Retina (tissue), 1 donor: Measurements from ENCODE around the gene CYP4V2.

Source experiments
- DNase-seq: peaks from one replicate; pipeline ENCODE4 v3.0.0-alpha.2; 2016

Gene CYP4V2

DNA sequence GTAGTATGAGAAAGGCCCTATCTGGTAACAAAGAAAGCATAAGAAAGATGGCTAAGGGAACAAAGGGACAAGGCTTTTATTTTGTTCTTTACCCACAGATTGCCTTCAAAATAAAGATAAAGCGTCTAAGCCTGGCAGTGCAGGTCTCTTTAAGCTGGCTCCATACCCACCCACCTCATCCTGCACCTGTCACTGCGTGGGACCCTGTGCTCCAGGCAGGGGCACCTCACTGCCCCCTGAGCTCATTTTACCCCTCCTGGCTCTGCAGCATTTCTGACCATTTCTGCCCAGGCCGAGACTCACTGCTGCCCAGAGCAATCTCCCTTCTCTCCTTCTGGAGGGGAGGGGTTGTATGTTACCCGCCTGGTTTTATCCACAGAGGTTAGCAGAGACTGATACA is 1.7 kb upstream of the CYP4V2 start:
- peak; percentile 31 for DNase-seq

DNA sequence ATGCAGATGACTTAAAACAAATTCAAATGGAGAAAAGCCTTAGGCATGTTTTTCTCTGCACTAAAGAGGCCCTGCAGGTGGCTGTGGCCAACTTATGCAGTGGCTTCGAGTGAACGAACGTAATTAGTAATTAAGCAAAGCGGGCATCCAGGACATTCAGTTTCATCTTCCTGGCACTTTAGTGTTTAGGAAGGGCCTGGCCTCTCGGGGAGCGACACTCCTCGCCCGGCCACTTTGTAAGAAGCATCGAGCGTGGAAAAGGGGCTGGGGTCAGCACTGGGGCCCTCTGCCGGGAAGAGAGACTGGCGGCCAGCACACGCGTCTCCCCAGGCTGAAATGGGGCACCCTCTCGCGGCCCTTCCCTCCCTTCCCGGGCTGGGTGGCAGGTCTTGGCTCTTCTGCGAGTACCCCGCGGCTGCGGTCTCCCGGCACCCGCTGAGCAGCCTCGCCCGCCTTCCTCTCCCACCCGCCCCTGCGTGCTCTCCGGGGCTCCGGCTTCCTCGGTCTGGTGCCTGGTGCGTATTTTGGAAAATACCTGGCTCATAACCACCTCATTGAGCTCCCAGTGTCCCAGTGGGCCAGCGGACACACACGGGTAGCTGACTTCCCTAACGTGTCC is 677 bp upstream of the CYP4V2 start:
- DNase-seq, result no peak

DNA sequence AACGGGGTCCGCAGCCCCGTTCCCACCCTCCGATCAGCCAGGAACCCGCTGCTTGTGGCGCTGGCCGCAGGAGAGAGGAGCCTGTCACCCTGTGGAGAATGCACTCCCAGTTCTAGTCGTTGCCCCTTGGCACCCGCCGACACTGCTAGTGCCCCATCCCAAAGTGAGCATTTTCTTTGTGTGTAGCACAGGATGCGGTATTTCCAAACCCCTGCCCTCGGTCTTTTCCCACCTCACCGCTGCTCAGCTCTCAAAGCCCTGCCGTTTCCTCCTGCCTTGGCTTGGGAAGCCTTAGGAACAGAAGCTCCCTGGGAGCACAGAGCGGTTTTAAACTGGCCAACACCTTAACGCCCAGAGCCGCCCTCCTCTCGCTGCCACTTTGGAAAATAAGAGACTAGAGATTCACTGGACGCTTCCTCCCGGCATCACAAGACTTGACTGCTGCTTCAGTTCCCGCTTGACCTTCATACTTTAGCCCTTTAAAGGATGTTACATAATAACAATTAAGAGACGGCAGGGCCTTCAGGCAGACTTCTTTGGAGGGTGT is 772 bp downstream of the CYP4V2 start:
- DNase-seq, result peak; percentile 89

DNA sequence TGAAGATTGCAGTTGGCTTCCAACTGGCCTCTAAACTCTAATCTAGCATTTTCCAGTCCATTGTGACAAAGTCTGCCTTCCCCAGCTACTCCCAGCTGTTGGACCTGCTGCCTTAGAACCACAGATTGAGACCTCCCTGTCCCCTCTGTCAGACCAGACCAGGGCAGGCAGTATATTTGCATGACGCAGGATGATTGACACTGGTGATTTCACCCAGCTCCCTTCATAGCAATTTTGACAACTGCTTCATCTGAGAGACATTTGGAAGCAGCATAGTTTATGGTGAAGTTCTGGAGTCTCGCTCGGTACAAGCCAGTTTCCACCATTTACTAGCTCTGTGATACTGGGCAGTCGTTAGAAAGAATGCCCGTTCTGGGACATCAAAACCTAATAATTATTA is 2.5 kb downstream of the CYP4V2 start:
- no peak for DNase-seq

DNA sequence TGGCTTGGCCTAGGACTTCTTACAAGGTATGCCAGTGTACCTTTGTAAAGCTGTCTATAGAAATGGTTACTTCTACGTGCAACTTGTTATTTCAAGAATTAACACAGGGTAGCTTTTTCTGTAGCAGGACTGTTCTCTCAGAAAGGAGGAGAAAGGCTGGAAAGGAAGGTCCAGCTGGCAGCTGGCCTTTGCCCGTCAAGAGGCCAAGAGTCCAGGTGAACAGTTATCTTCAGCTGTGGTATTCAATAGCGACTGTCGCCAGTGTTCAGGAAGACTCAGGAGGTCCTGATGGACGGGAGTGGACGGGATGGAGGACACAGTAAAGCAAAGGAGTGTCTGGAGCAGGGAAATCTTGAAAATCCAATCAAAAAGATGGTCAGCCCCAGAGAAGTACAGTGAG is 4.7 kb downstream of the CYP4V2 start:
- DNase-seq, result no peak

DNA sequence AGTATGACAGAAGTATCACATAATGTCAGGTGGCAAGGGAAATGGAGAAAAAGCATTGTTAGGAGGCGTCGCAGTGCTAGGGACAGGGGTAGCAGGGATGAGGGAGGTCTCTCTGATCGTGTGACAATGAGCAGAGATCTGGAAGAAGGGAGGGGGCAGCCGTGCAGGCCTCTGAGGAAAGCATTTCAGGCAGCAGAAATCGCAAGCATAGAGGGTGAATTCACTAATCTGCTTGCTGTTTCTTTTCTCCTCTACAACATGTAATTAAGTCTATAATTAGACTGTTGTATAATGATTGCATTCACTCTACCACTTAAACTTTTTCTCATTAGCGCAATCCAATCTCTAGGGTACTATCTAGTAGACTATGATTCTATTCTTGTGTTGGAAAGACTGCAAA is 9.1 kb downstream of the CYP4V2 start:
- peak; percentile 40 for DNase-seq

DNA sequence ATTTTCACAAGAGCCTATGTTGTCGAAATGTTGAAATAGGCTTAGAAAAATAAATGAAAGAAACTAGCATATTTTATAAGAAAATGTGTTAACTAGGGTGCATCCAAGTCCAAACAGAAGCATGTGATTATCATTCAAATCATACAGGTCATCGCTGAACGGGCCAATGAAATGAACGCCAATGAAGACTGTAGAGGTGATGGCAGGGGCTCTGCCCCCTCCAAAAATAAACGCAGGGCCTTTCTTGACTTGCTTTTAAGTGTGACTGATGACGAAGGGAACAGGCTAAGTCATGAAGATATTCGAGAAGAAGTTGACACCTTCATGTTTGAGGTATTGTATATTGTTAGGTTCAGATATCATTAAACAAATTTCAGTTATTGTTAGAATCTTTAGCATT is 9.6 kb downstream of the CYP4V2 start:
- no peak for DNase-seq

DNA sequence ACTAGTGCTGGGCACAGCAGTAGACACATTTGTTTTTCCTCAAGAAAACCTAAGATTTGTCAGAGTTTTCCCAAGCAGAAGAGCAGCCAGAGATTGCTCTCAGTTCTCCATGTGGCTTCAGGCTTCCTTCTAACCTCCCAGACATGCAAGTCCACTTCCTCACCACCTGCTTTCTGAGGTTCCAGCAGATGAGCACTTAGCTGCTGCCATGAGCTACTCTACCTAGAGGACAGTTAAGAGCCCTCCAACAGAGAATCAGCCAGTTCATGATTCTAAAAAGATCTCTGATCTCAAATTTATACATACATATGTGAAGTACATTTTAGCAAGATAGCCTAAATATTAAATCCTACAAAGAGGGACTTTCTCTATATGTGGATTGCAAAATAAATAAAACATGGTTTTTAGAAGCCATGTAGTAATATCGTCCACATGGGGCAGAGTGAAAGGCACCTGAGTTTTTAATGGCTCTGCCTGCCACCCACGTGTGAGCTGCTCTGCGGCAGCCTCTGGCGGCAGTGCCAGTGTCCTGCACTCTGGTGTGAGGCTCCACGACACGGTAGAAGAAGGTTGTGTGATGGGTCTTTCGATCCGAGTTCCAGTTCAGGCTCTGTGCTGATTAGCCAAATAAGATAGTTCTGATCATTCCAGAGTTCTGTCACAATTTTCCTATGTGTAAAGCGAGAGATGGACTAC is 10.3 kb downstream of the CYP4V2 start:
- DNase-seq, result peak; percentile 14

DNA sequence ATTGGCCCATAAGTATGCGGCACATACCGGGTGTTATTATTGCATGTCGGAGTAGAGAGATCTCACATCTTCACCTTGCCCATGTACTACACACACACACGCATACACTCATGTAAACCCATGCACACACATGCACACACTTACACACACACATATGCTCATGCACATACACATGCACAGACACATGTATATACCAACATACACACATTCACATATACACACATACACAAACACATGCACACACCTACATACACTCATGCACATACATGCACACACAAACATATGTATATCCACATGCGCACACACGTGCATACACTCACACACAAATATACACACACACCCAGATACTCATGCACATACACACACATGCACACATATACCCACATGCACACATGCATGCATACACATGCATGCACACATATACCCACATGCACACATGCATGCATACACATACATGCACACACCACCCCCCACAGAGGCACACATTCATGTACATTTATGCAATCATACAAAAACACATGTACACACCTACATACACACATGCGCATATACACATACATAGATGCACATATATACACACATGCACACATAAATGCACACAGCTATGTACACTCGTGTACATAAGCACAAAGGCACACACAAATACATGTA is 11.2 kb downstream of the CYP4V2 start:
- no peak for DNase-seq

DNA sequence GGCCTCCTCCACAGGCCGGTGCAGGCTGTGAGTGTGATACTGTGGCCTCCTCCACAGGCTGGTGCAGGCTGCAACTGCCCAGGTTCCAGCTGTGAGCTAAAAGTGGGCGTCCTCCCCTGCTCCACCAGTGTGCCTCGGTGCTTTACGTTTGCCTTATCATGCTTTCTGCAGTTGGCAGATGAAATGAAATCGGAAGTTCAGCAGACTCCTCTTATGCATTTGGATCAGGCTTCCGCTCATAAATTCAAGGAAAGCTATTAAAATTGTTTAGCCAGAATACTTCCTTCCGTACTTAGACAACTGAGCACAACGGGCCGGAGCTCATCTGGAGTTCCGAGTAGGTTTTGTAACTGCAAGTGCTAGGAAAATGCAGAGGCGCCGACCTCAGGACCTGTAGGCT is 12.0 kb downstream of the CYP4V2 start:
- DNase-seq, result no peak

DNA sequence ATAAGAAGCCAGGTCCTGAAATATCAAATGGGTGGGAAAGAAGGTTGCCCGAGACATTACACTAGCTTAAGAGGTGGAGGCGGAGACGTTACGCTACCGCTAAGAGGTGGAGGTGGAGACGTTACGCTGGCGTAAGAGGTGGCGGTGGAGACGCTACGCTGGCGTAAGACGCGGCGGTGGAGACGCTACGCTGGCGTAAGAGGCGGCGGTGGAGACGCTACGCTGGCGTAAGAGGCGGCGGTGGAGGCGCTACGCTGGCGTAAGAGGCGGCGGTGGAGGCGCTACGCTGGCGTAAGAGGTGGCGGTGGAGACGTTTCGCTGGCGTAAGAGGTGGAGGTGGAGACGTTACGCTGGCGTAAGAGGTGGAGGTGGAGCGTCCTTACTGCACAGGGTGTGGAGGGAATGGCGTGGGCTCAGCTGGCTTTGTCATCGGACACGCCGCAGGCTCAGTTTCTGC is 12.8 kb downstream of the CYP4V2 start:
- peak; percentile 25 for DNase-seq

DNA sequence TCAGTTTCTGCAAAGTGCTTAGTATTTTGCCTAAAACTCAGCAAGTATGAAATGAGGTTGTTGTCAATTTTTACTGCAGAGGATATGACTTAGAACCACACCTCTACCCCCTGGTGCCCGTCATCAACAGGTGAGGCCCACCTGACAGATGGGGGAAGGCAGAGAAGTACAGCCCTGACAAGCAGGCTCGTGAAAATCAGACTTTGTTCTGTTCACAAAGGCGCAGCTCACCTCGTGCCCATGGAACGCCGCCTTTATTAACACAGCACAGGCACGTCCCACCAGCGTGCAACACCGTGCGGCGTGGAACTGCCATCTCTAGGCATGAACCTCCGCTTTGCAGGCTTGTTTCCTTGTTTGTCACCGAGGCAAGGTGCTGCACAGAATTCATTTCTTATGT is 13.3 kb downstream of the CYP4V2 start:
- DNase-seq, result no peak

DNA sequence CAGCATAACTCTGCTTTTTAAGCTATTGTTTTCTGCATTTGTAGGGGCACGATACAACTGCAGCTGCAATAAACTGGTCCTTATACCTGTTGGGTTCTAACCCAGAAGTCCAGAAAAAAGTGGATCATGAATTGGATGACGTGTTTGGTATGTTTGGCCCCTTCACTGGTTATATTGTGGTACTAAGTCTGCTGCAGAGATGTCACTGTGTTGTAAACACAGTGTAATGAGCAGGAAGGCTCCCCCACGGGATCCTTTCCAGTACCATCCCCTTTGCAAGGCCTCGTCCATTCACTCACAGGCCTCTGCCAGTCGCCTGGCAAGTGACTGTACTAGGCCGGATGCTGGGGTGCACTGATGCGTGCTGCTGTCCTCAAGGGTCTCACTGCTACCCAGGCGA is 13.8 kb downstream of the CYP4V2 start:
- DNase-seq, result peak; percentile 20

DNA sequence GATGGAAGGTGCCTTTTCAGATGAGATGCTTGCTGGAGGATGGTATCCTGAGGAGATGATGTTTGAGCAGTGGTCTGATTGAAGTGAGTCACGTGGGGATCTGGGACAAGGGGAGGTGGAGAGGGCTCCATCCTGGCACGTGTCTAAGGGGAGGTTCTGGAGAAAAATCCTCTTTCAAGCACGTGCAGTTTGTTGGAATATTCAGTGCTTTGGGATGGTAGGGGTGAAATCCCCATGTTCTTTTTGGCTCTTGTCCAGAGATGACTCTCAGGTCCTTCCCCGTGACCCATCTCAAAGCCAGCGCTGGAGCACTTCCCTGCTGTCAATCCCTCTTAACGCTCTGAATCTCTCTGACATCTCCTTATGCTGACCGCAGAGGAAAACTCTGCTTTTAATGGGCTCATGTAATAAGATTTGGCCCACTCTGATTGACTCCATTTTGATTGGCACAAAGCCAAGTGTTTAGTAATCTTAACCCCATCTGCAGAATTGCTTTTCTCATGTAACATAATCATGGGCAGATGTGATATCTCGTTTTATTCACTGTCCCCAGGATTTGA is 25.2 kb downstream of the CYP4V2 start:
- DNase-seq, result no peak

DNA sequence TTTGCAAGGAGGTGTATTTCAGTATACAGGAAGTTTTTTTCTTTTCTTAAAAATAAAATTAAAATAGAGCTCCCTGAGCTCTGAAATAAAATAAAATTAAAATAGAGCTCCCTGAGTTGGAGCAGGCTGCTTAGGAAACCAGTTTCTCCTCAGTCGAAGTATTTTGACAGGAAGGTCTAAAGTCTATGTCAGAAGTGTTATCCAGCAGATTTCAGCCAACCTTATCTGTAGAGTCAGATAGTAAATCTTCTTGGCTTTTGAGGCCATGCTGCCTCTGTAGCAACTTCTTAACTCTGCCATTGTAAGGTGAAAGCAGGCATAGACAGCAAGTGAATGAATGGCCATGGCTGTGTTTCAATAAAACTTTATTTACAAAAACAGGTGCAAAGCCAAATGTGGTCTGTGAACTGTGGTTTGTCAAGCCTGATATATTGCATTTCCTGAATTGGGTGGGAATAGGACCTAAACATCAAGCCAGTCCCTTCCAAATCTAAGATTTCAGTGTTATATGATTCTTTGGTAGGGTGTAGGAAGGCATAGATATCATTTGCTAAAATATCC is 26.4 kb downstream of the CYP4V2 start:
- DNase-seq, result no peak

DNA sequence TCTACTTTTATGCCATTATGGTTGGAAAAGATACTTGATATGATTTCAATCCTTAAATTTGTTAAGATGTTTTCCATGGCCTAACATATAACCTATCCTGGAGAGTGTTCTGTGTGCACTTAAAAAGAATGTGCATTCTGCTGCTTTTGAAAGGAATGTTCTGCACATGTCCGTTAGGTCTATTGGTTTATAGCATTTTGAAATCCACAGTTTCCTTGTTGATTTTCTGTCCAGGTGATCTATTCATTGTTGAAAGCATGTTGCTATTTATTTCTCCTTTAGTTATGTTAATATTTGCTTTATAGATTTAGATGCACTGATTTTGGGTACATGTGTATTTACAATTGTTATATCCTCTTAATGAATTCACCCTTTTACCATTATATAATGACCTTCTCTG is 30.3 kb downstream of the CYP4V2 start:
- DNase-seq, result no peak

DNA sequence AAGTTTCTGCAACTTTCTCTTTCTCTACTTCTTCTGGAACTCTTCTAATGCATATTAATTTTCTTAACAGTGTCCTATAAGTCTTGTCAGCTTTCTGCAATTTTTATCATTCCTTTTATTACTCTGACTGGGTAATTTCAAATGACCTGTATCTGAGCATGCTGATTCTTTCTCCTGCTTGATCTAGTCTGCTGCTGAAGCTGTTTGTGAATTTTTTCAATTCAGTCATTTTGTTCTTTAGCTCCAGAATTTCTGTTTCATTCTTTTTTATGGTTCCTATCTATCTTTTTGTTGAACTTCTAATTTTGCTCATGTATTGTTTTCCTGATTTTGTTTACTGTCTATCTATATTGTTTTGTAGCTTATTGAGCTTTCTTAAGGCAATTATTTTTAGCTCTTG is 34.5 kb downstream of the CYP4V2 start:
- DNase-seq, result no peak

DNA sequence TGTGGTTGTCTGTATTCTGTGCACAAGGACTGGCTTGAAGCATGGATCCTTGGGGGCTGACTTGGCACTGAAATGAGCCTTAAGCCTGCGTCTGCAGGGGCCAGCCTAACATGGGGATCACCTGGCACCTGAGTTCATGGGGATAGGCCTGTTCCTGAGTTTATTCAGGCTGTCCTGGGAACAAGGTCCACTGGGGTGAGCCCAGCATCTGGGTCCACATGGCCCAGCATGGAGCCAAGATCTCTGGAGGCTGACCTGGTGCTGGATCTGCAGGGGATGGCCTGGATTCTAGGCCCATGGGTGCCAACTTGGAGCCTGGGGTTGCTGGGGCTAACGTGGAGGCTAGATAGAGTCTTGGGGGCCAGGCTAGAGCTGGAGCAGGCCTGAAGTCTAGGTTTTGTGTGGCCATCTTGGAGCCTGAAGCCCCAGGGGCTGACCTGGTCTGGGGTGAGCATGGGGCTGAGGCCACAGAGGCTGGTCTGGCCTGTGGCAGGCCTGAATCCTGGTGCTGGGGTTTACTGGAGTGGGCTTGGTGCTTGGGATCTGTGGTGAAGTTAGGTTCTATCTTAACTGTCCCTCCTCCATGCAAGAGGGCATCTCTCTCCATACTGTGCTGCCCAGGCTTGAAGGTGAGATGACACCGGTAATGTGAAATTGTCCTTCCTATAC is 35.3 kb downstream of the CYP4V2 start:
- DNase-seq, result no peak

DNA sequence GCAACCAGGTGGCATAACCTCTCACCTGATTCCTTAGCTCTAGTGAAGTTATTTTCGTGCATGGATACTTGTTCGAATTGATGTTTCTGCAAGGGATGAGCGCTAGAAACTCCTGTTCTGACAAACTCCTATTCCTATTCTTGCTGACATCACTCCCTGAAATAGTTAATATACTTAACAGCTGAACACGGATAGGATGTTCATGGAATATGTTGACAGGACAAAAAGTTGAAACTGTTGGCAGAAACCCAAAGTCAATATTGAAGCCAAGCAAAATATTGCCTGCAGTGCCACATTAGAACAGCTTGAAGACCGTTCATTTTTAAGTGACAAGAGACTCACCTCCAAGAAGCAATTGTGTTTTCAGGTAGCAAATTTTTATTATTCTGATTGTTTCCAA is 35.9 kb downstream of the CYP4V2 start, which contains the start of gene KLKB1:
Gene KLKB1, plus strand, starts transcription at position 287 of the 400 bp plus-strand sequence. CDS start 689 bp downstream, outside the sequence.
- no peak for DNase-seq

DNA sequence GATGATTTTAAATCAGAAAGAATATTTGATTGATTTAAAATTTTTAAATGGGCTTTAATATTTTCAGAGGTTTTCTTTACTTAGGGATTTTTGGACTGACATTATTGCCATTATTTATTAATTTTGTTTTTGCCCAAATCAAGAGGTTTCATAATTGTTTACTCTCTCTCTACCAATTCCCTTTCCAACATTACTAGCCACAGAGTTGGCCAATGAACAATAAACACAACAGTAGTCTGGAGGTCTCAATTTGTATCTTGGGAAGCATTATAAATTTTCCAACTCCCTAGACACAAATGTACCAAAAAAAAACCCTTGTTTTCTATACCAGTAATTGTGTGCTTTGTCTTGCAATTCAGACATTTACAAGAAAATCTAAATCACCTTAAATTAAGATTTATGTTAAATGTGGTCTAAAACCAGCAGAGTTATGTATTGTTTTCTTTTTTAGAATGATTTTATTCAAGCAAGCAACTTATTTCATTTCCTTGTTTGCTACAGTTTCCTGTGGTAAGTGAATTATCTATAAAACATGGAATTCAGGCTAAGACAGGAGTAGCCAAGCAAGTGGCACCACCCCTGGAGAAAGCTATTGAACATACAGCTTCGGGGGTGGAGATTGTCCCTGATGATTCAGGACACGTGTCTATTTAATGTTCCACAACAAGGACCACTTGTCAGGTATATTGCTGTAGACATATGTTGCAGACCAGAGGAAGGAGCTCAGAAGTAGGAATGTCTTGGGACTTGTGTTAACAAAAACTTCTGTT is 36.6 kb downstream of the CYP4V2 start:
- no peak for DNase-seq

DNA sequence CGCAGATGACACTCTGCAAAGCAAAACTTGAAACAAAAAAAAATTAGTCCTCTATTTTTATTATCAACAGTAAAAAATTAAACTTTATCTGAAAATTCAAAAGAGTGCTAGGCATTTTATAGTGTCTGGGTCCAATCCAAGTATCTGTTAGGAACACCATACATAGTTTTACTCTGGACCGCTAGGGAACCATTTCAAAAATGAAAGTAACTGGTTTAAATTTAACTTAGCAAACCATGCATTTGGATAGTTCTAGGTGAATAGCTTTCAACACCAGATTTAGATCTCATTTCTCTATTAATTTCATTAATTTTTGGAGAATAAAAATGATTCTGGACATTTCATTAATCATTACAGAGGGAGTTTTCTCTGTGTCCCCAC is 37.1 kb downstream of the CYP4V2 start:
- DNase-seq, result no peak

DNA sequence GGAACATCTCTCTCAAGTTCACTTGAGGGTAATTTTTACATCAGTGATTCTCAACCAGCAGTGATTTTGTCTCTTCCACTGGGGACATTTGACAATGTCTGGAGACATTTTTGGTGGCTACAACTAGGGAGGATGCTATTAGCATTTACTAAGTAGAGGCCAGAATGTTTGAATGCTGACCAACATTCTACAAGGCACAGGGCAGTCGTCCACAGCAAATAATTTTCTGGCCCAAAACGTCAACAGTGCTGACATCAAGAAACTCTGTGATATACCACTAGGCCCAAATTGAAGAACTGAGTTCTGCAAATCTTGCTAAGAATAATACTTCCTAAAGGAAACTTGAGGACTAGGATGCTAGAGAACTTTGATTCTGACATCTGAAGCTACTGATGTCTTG is 43.0 kb downstream of the CYP4V2 start:
- no peak for DNase-seq
